Measurements from ENCODE around the gene AMDHD2.
A peak's percentile ranks its signal among the peaks of the same experiment; 100 is the strongest.

The AMDHD2 gene

DNA sequence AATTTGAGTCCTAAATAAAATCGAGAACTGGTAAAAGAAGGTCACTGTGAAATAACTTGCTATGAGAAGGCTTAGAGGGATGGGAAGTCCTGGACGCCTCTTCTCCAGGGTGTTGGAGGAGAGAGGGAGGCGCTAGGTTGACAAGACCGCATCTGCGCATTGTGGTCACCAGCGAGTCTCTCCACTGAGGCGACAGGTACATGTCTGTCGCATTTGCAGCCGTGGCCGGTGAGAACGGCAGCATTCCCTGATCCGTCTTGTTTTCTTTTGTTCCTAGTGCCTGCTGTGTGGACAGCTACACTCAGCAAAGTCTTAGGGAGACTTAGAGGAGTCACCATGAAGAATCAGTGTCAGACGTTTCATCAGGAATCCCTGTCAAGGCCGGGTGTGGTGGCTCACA lies 14.5 kb upstream of the AMDHD2 start:
- H3K79me2 ChIP-seq (ENCODE audit: low read length): no peaks in the 10 kb centered on the region
- H4K20me1 ChIP-seq (ENCODE audit: insufficient read depth, low read length): no peaks in the 10 kb centered on the region
- H3K4me3 ChIP-seq (ENCODE audit: low read length): no peak overlapping the region
- H3K27me3 ChIP-seq (replicated peaks; ENCODE audit: insufficient read depth, low read length): no peaks in the 10 kb centered on the region
- no peak overlapping the region for H3K4me2 ChIP-seq (ENCODE audit: low read depth, low read length)
- H3K9ac ChIP-seq (ENCODE audit: low read length): no peak overlapping the region
- no peak overlapping the region for H3K27ac ChIP-seq (ENCODE audit: low read length)
- no peak for TF ChIP-seq EZH2phosphoT487 (IDR thresholded peaks at IDR 0.05; ENCODE audit: low read length)
- no peak for TF ChIP-seq EZH2 (optimal IDR thresholded peaks at IDR 0.05; ENCODE audit: low read depth, low read length)
- no peak for TF ChIP-seq CTCF (IDR thresholded peaks at IDR 0.05; ENCODE audit: low read length)
- H3K36me3 ChIP-seq (replicated peaks; ENCODE audit: insufficient read depth, low read length): no peaks in the 10 kb centered on the region
- no peaks in the 10 kb centered on the region for H3K9me3 ChIP-seq (replicated peaks; ENCODE audit: insufficient read depth, low read length)
- no peak overlapping the region for H2AFZ ChIP-seq (ENCODE audit: low read length)
- no peak for DNase-seq
- H3K4me1 ChIP-seq (ENCODE audit: low read length): peaks cover 22% of the 10 kb centered on the region
- H3F3A ChIP-seq (ENCODE audit: insufficient read depth, low read length): peaks cover 9% of the 10 kb centered on the region; the same call in 1 of the 2 replicates
- no peaks in the 10 kb centered on the region for H3K9me2 ChIP-seq (replicated peaks; ENCODE audit: insufficient read depth, low read length)

GRCh38 chr16:2507052-2507659 lies 13.0 kb upstream of the AMDHD2 start:
- peak; percentile 65 for DNase-seq
- Histone ChIP-seq H3K9me2 (replicated peaks; ENCODE audit: insufficient read depth, low read length) (no peaks in the 10 kb centered on the region), H4K20me1 (ENCODE audit: insufficient read depth, low read length) (no peaks in the 10 kb centered on the region), H3K9ac (ENCODE audit: low read length) (peak overlapping the region; percentile 37; the same call in 1 of the 2 replicates), H3K9me3 (replicated peaks; ENCODE audit: insufficient read depth, low read length) (no peaks in the 10 kb centered on the region), H3F3A (ENCODE audit: insufficient read depth, low read length) (peaks cover 9% of the 10 kb centered on the region; the same call in 1 of the 2 replicates), H3K4me1 (ENCODE audit: low read length) (peaks cover 19% of the 10 kb centered on the region), H3K27ac (ENCODE audit: low read length) (peak overlapping the region; percentile 46; the same call in 1 of the 2 replicates), H3K4me2 (ENCODE audit: low read depth, low read length) (peak overlapping the region; percentile 38; the same call in 1 of the 2 replicates), H2AFZ (ENCODE audit: low read length) (peak overlapping the region; percentile 59), H3K79me2 (ENCODE audit: low read length) (no peaks in the 10 kb centered on the region), H3K36me3 (replicated peaks; ENCODE audit: insufficient read depth, low read length) (no peaks in the 10 kb centered on the region), H3K27me3 (replicated peaks; ENCODE audit: insufficient read depth, low read length) (no peaks in the 10 kb centered on the region), H3K4me3 (ENCODE audit: low read length) (no peak overlapping the region)
- TF ChIP-seq CTCF (IDR thresholded peaks at IDR 0.05; ENCODE audit: low read length) (peak; percentile 36), EZH2phosphoT487 (IDR thresholded peaks at IDR 0.05; ENCODE audit: low read length) (no peak), EZH2 (optimal IDR thresholded peaks at IDR 0.05; ENCODE audit: low read depth, low read length) (no peak)

- H3K9me3 ChIP-seq (replicated peaks; ENCODE audit: insufficient read depth, low read length): no peaks in the 10 kb centered on the region
- TF ChIP-seq CTCF (IDR thresholded peaks at IDR 0.05; ENCODE audit: low read length) (no peak), EZH2 (optimal IDR thresholded peaks at IDR 0.05; ENCODE audit: low read depth, low read length) (no peak)
Observed at GRCh38 chr16:2507665-2508064, 12.5 kb upstream of the AMDHD2 start.

More at GRCh38 chr16:2507665-2508064, 12.5 kb upstream of the AMDHD2 start:
- Histone ChIP-seq H3K4me1 (ENCODE audit: low read length) (peaks cover 22% of the 10 kb centered on the region), H3K36me3 (replicated peaks; ENCODE audit: insufficient read depth, low read length) (no peaks in the 10 kb centered on the region), H3K9ac (ENCODE audit: low read length) (no peak overlapping the region; the same call in 1 of the 2 replicates), H3K9me2 (replicated peaks; ENCODE audit: insufficient read depth, low read length) (no peaks in the 10 kb centered on the region), H2AFZ (ENCODE audit: low read length) (peak overlapping the region; percentile 59), H3K27me3 (replicated peaks; ENCODE audit: insufficient read depth, low read length) (no peaks in the 10 kb centered on the region), H3F3A (ENCODE audit: insufficient read depth, low read length) (peaks cover 9% of the 10 kb centered on the region; the same call in 1 of the 2 replicates), H3K4me2 (ENCODE audit: low read depth, low read length) (peak overlapping the region; percentile 38; the same call in 1 of the 2 replicates), H3K4me3 (ENCODE audit: low read length) (no peak overlapping the region), H4K20me1 (ENCODE audit: insufficient read depth, low read length) (no peaks in the 10 kb centered on the region), H3K79me2 (ENCODE audit: low read length) (no peaks in the 10 kb centered on the region), H3K27ac (ENCODE audit: low read length) (peak overlapping the region; percentile 46; the same call in 1 of the 2 replicates)
- DNase-seq: no peak

Measured in MM.1S (cell line).